ENCODE results near the gene SPG7. TPM values are rescaled to one million over a fixed set of nuclear protein-coding genes. Genes with fewer than 3 reads are reported as not detected.

SPG7 gene
- total RNA-seq, 1 donor from 2014 or later: 122 TPM

DNA sequence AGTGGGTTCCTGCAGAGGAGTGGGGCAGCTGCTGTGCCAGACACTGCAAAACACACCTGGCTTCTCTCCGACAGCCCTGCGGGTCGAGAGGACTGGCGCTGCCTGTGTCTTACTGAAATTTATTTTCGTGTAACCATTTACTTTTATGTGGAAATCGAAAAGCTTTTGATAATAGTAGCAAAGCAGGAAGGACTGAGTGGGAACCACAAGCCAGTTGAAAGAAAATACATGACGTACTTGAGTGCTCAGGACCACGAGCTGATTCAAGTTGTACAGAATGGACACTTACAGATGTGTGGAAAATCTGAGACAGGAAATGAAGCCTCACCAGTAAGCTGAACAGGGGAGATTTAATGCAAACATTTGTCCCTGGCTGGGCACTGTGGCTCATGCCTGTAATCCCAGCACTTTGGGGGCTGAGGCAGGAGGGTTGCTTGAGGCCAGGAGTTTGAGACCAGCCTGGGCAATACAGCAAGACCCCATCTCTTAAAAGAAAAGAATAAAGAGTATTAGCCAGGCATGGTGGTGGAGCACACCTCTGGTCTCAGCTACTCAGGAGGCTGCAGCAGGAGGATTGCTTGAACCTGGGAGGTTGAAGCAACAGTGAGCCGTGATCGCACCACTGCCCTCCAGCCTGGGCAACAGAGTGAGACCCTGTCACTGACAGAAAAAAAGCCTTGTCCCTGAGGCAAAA is 41.0 kb downstream of the SPG7 start:
- Mint-ChIP-seq H3K4me3 (no peak overlapping the region), H3K36me3 (peaks cover 21% of the 10 kb centered on the region), H3K27ac (no peak overlapping the region), H3K4me1 (no peaks in the 10 kb centered on the region), H3K9me3 (no peaks in the 10 kb centered on the region), H3K27me3 (ENCODE audit: insufficient read depth, low read depth) (peaks cover 7% of the 10 kb centered on the region)
- Histone ChIP-seq H3F3A (ENCODE audit: low read depth) (no peaks in the 10 kb centered on the region), H3K27me3 (no peaks in the 10 kb centered on the region), H3K9me3 (ENCODE audit: low read depth) (no peaks in the 10 kb centered on the region), H3K9ac (no peak overlapping the region), H3K36me3 (no peaks in the 10 kb centered on the region), H3K27ac (no peak overlapping the region), H3K4me3 (no peak overlapping the region), H2AFZ (replicated peaks) (no peak overlapping the region), H3K4me1 (no peaks in the 10 kb centered on the region), H3K79me2 (ENCODE audit: low read depth) (no peaks in the 10 kb centered on the region), H4K20me1 (ENCODE audit: low read depth) (no peaks in the 10 kb centered on the region), H3K4me2 (no peak overlapping the region)
- DNase-seq (ENCODE audit: low spot score): no peak
- TF ChIP-seq CTCF (IDR thresholded peaks at IDR 0.05) (no peak), EZH2phosphoT487 (IDR thresholded peaks at IDR 0.05) (no peak), EZH2 (IDR thresholded peaks at IDR 0.05) (no peak)

DNA sequence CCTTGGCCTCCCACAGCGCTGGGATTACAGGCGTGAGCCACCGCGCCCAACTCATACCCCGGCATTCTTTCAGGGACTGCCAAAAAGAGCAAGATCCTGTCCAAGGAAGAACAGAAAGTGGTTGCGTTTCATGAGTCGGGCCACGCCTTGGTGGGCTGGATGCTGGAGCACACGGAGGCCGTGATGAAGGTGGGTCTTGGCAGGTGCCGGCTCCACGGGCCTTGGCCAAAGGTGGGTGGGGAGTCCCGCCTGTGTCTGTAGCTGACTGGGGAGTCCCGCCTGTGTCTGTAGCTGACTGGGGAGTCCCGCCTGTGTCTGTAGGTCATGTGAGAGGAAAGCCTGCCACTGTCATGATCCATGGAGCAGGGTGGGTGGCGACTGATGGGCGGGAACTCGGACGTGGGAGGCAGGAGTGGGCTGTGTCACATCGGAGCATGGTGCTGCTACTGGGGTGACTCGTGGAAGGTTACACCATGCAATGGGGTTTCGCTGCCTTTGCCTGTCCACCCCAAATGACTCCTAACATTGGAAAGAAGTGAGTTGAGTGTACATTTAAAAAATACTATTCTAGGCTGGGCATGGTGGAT is 42.3 kb downstream of the SPG7 start:
- H3K27me3 ChIP-seq: no peaks in the 10 kb centered on the region
- Mint-ChIP-seq H3K9me3 (no peaks in the 10 kb centered on the region), H3K27me3 (ENCODE audit: insufficient read depth, low read depth) (peaks cover 7% of the 10 kb centered on the region), H3K4me1 (no peaks in the 10 kb centered on the region), H3K36me3 (peaks cover 21% of the 10 kb centered on the region), H3K4me3 (no peak overlapping the region), H3K27ac (no peak overlapping the region)
- no peak overlapping the region for H2AFZ ChIP-seq (replicated peaks)
- no peak overlapping the region for H3K9ac ChIP-seq
- no peaks in the 10 kb centered on the region for H3K79me2 ChIP-seq (ENCODE audit: low read depth)
- H3K27ac ChIP-seq: no peak overlapping the region
- H3K4me2 ChIP-seq: no peak overlapping the region
- H4K20me1 ChIP-seq (ENCODE audit: low read depth): no peaks in the 10 kb centered on the region
- no peaks in the 10 kb centered on the region for H3F3A ChIP-seq (ENCODE audit: low read depth)
- TF ChIP-seq EZH2phosphoT487 (IDR thresholded peaks at IDR 0.05): no peak
- no peak for TF ChIP-seq CTCF (IDR thresholded peaks at IDR 0.05)
- no peak overlapping the region for H3K4me3 ChIP-seq
- H3K9me3 ChIP-seq (ENCODE audit: low read depth): no peaks in the 10 kb centered on the region
- H3K36me3 ChIP-seq: no peaks in the 10 kb centered on the region
- H3K4me1 ChIP-seq: no peaks in the 10 kb centered on the region
- DNase-seq (ENCODE audit: low spot score): no peak

- TF ChIP-seq CTCF (IDR thresholded peaks at IDR 0.05): no peak
- TF ChIP-seq EZH2 (IDR thresholded peaks at IDR 0.05): no peak
- no peak for TF ChIP-seq EZH2phosphoT487 (IDR thresholded peaks at IDR 0.05)
- Histone ChIP-seq H3F3A (ENCODE audit: low read depth) (peaks cover 11% of the 10 kb centered on the region), H3K4me3 (no peak overlapping the region), H3K27ac (no peak overlapping the region), H3K27me3 (no peaks in the 10 kb centered on the region), H3K79me2 (ENCODE audit: low read depth) (no peaks in the 10 kb centered on the region), H3K36me3 (no peaks in the 10 kb centered on the region), H3K4me1 (no peaks in the 10 kb centered on the region), H4K20me1 (ENCODE audit: low read depth) (no peaks in the 10 kb centered on the region), H3K4me2 (no peak overlapping the region), H2AFZ (replicated peaks) (no peak overlapping the region), H3K9ac (no peak overlapping the region), H3K9me3 (ENCODE audit: low read depth) (no peaks in the 10 kb centered on the region)
- Mint-ChIP-seq H3K27me3 (ENCODE audit: insufficient read depth, low read depth) (peaks cover 11% of the 10 kb centered on the region), H3K9me3 (no peaks in the 10 kb centered on the region), H3K27ac (no peak overlapping the region), H3K4me1 (peaks cover 3% of the 10 kb centered on the region), H3K4me3 (no peak overlapping the region), H3K36me3 (peaks cover 22% of the 10 kb centered on the region)
- DNase-seq (ENCODE audit: low spot score): no peak
Observed at GRCh38 chr16:89552329-89552728, 44.1 kb downstream of the SPG7 start.
